IMR-90 (cell line): ENCODE data around the gene KCNQ1. TPM values are rescaled to one million over a fixed set of nuclear protein-coding genes. Genes with fewer than 3 reads are reported as not detected.

Source experiments
- ATAC-seq: fragments of 200-7000 bp; cut with Tn5 transposase; 2 replicates; pipeline ENCODE4 v1.9.1; 2020; ENCODE audit warnings: low read depth, mild to moderate bottlenecking, moderate library complexity
- BruUV-seq: library from RNA; stranded (reverse); fragments of 400-500 nt; replicated peaks from 2 replicates; lab custom pipeline; 2021; lab: Mats Ljungman, UMichigan
- CTCF ChIA-PET: fragments of 300-600 bp; formaldehyde crosslinking; extraction: SDS; loops from one replicate; lab custom pipeline; 2021; ENCODE audit warnings: antibody characterized with exemption; lab: Yijun Ruan, JAX
- POLR2A ChIA-PET: fragments of 300-600 bp; sonication (Branson Sonifier 250); formaldehyde crosslinking; loops from one replicate; lab custom pipeline; 2022; ENCODE audit warnings: antibody characterized with exemption; ENCODE audit not compliant: unreplicated experiment; lab: Charles Lee
- DNase-seq: peaks from one replicate; pipeline ENCODE4 v3.0.0; 2013
- H2AFZ ChIP-seq: replicated peaks from 2 replicates; pipeline ENCODE3; 2013; ENCODE audit warnings: low read length, mild to moderate bottlenecking; ENCODE audit not compliant: poor library complexity
- H2AK5ac ChIP-seq: 2 replicates; pipeline ENCODE4 v1.6.1; 2013; ENCODE audit warnings: low read depth, low read length, inconsistent platforms
- H2AK9ac ChIP-seq: replicated peaks from 2 replicates; pipeline ENCODE3; 2013; ENCODE audit warnings: mild to moderate bottlenecking, low read depth, low read length, moderate library complexity; ENCODE audit not compliant: poor library complexity
- H2BK120ac ChIP-seq: 2 replicates; pipeline ENCODE4 v1.6.1; 2013; ENCODE audit warnings: low read depth, low read length, inconsistent platforms
- H2BK15ac ChIP-seq: 3 replicates; pipeline ENCODE4 v1.6.1; 2013; ENCODE audit warnings: low read depth, low read length, inconsistent platforms
- H2BK20ac ChIP-seq: 2 replicates; pipeline ENCODE4 v1.6.1; 2013; ENCODE audit warnings: low read depth, mild to moderate bottlenecking, inconsistent platforms, low read length, moderate library complexity
- H2BK5ac ChIP-seq: 2 replicates; pipeline ENCODE4 v1.6.1; 2013; ENCODE audit warnings: mild to moderate bottlenecking, low read depth, low read length, inconsistent platforms; ENCODE audit not compliant: poor library complexity, severe bottlenecking
- H3K14ac ChIP-seq: replicated peaks from 2 replicates; pipeline ENCODE4 v1.6.1; 2013; ENCODE audit warnings: low read depth, low read length, inconsistent platforms
- H3K18ac ChIP-seq: 2 replicates; pipeline ENCODE4 v1.6.1; 2013; ENCODE audit warnings: low read depth, low read length, control low read depth
- H3K23ac ChIP-seq: 2 replicates; pipeline ENCODE4 v1.6.1; 2013; ENCODE audit warnings: low read depth, low read length, inconsistent platforms
- H3K27ac ChIP-seq: 2 replicates; pipeline ENCODE4 v1.5.1; 2013; ENCODE audit warnings: mild to moderate bottlenecking, control low read depth, low read length; ENCODE audit not compliant: insufficient read depth
- H3K27me3 ChIP-seq: 2 replicates; pipeline ENCODE4 v1.6.1; 2013; ENCODE audit warnings: low read length; ENCODE audit not compliant: control insufficient read depth, insufficient read depth
- H3K36me3 ChIP-seq: 2 replicates; pipeline ENCODE4 v1.6.1; 2013; ENCODE audit warnings: low read length, mixed read lengths; ENCODE audit not compliant: control insufficient read depth, insufficient read depth
- H3K4ac ChIP-seq: 2 replicates; pipeline ENCODE4 v1.6.1; 2013; ENCODE audit warnings: low read depth, low read length, inconsistent platforms
- H3K4me1 ChIP-seq: 2 replicates; pipeline ENCODE4 v1.6.1; 2013; ENCODE audit warnings: low read length, mixed read lengths; ENCODE audit not compliant: control insufficient read depth, insufficient read depth
- H3K4me2 ChIP-seq: 2 replicates; pipeline ENCODE4 v1.6.1; 2013; ENCODE audit warnings: low read depth, mild to moderate bottlenecking, control low read depth, low read length, moderate library complexity
- H3K4me3 ChIP-seq: 2 replicates; pipeline ENCODE4 v1.5.1; 2013; ENCODE audit warnings: low read depth, mild to moderate bottlenecking, control low read depth, low read length, moderate library complexity; ENCODE audit not compliant: insufficient read depth
- H3K56ac ChIP-seq: 2 replicates; pipeline ENCODE4 v1.6.1; 2013; ENCODE audit warnings: low read length, inconsistent platforms; ENCODE audit not compliant: insufficient read depth; ENCODE audit errors: extremely low read depth
- H3K79me1 ChIP-seq, 2 experiments: 2 replicates each; pipeline ENCODE4 v1.6.1; 2013; ENCODE audit warnings: low read length in 2 of 2, inconsistent platforms in 1 of 2, low read depth in 1 of 2
- H3K9ac ChIP-seq: 2 replicates; pipeline ENCODE4 v1.6.1; 2013; ENCODE audit warnings: low read depth, low read length, control low read depth
- H3K9me1 ChIP-seq: 2 replicates; pipeline ENCODE4 v1.6.1; 2013; ENCODE audit warnings: low read length, inconsistent platforms; ENCODE audit not compliant: insufficient read depth
- H3K9me3 ChIP-seq: 2 replicates; pipeline ENCODE4 v1.6.1; 2013; ENCODE audit warnings: low read length; ENCODE audit not compliant: control insufficient read depth, insufficient read depth
- H4K20me1 ChIP-seq: 2 replicates; pipeline ENCODE4 v1.6.1; 2013; ENCODE audit warnings: low read length, inconsistent platforms; ENCODE audit not compliant: insufficient read depth
- H4K5ac ChIP-seq: 2 replicates; pipeline ENCODE4 v1.6.1; 2013; ENCODE audit warnings: mild to moderate bottlenecking, low read depth, low read length, control low read depth
- H4K8ac ChIP-seq, 2 experiments: 2 replicates each; pipeline ENCODE4 v1.6.1; 2013; ENCODE audit warnings: low read depth in 2 of 2, low read length in 2 of 2, control low read depth in 1 of 2, inconsistent platforms in 1 of 2
- H4K91ac ChIP-seq: 2 replicates; pipeline ENCODE4 v1.6.1; 2013; ENCODE audit warnings: low read depth, low read length, inconsistent platforms; ENCODE audit not compliant: insufficient read depth
- BHLHE40 ChIP-seq: fragments of 150-350 bp; IDR thresholded peaks from 2 replicates; pipeline ENCODE4 v1.6.1; 2016; ENCODE audit warnings: mild to moderate bottlenecking, low read depth, low read length
- CHD1 ChIP-seq: IDR thresholded peaks from 2 replicates; pipeline ENCODE4 v1.6.1; 2012; ENCODE audit warnings: low read depth, low read length, improper control_type of control experiment
- MAZ ChIP-seq: IDR thresholded peaks from 2 replicates; pipeline ENCODE4 v1.6.1; 2012; ENCODE audit warnings: low read depth, mild to moderate bottlenecking, low read length, improper control_type of control experiment, moderate library complexity, borderline replicate concordance
- NFE2L2 ChIP-seq: fragments of 150-350 bp; IDR thresholded peaks from 2 replicates; pipeline ENCODE4 v1.6.1; 2016; ENCODE audit warnings: low read depth, mild to moderate bottlenecking, low read length
- RCOR1 ChIP-seq: IDR thresholded peaks from 2 replicates; pipeline ENCODE4 v1.6.1; 2012; ENCODE audit warnings: mild to moderate bottlenecking, low read length, improper control_type of control experiment; ENCODE audit not compliant: insufficient replicate concordance
- RFX5 ChIP-seq: IDR thresholded peaks from 2 replicates; pipeline ENCODE4 v1.8.0; 2012; ENCODE audit warnings: low read depth, mild to moderate bottlenecking, low read length, moderate library complexity
- WGBS, 2 experiments: methylation state at CpG; one replicate each; pipeline versions ENCODE4 v1.1.5 to v1.1.7; 2013; ENCODE audit warnings: missing lambda C conversion rate in 2 of 2; ENCODE audit not compliant: insufficient read length in 1 of 2; ENCODE audit errors: extremely low coverage in 2 of 2; 5-methylcytosine and 5-hydroxymethylcytosine counted together
- dilution Hi-C: fragments of 300-500 bp; cut with HindIII; formaldehyde crosslinking; loops from one replicate; pipeline ENCODE4 v1.14.3; 2018; ENCODE audit warnings: low sequenced_read_pairs; ENCODE audit not compliant: unreplicated experiment
- in situ Hi-C: fragments of 300-500 bp; cut with MboI; formaldehyde crosslinking; loops from 3 replicates; pipeline ENCODE4 v1.14.3; 2019; ENCODE audit warnings: low sequenced_read_pairs, inconsistent platforms, mixed read lengths
- intact Hi-C: fragments of 100-400 bp; cut with micrococcal nuclease; formaldehyde crosslinking; loops from 2 replicates; pipeline ENCODE4 v1.10.0; 2022
- polyA plus RNA-seq, 3 experiments: library from polyadenylated mRNA; depleted of rRNA; stranded (reverse); fragments of >200 nt; gene quantifications; 2 replicates each; pipeline ENCODE4 v1.2.3, GENCODE V29; 2012; ENCODE audit warnings: low replicate concordance in 1 of 3
- total RNA-seq: library from RNA; depleted of rRNA; stranded (reverse); fragments of >200 nt; gene quantifications from 2 replicates; pipeline ENCODE4 v1.2.3, GENCODE V29; 2012
- TF ChIP-seq, protein P1 (sequence below): fragments of 150-350 bp; IDR thresholded peaks from 2 replicates; pipeline ENCODE4 v1.6.1; 2017; ENCODE audit warnings: mild to moderate bottlenecking, antibody characterized with exemption, low read length, low read depth
- TF ChIP-seq, protein P2 (sequence below): conservative IDR thresholded peaks from 2 replicates; pipeline ENCODE4 v1.5.1; 2012; ENCODE audit warnings: mild to moderate bottlenecking, low read depth, low read length, improper control_type of control experiment

Gene KCNQ1
- total and polyA plus RNA-seq, 2 of the 4 experiments (the other 2 are of a cell fraction) = 0.07 TPM; not detected in 1

DNA sequence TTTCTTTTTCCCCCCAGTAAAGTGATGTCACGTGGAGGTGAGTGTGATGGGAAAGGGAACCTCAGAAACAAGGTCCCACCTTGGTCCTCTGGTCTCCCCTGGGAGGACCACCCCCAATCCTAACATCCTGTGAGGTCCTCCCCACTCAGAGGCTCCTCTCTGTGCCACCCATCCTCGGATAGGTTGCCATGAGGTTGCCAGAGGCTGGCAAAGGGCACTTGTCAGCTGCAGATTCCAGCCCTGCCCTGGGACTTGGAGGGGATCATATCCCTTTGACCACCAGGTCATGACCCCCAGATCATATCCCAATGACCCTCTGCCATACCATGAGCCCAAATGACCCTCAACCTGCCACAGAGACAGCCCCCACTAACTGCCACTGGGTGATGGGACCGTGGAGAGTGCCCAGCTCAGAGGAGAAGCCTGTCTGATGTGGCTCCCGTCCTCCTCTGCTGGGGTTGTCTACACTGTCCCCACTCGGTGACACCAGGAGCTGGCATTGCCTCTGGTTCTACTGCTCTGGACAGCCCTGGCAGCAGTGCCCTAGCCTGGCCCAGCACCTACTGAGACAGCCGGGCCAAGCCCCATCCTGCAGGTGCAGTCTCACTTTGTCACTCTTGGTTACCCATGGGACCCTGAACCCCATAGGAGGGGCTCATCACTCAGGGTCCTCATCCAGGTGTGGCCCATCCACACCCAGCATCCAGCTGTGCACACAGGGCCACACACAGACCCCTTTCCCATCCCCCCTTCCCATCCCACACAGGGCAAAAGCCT is 345.2 kb downstream of the KCNQ1 start:
- intact Hi-C loops (no loop called here), in situ Hi-C loops (no loop called here), dilution Hi-C loops (no loop called here)
- H3K27me3 ChIP-seq = peaks cover 51% of the 10 kb centered on the region
- DNase-seq (no peak), ATAC-seq (no peak)
- H4K8ac ChIP-seq = no peak overlapping the region
- H2BK120ac ChIP-seq = no peak overlapping the region
- no peaks in the 10 kb centered on the region; the same call in 1 of the 2 replicates for H3K9me3 ChIP-seq
- no peak overlapping the region for H3K4ac ChIP-seq
- H3K79me1 ChIP-seq = no peaks in the 10 kb centered on the region
- H3K36me3 ChIP-seq = no peaks in the 10 kb centered on the region
- ChIA-PET POLR2A (no interaction called here), CTCF (no interaction called here)
- H3K9me1 ChIP-seq = no peaks in the 10 kb centered on the region; the same call in 1 of the 2 replicates
- H3K18ac ChIP-seq = no peak overlapping the region
- no peak overlapping the region for H4K5ac ChIP-seq
- H2AFZ ChIP-seq = no peak overlapping the region
- H2AK5ac ChIP-seq = no peak overlapping the region
- 73% methylated on average over 3 of the region's 6 CpGs; no CpG with 5 or more reads in 1 of the 2 experiments for WGBS, 2 experiments
- no peak overlapping the region for H3K9ac ChIP-seq
- H4K91ac ChIP-seq = no peak overlapping the region
- no peak overlapping the region for H2AK9ac ChIP-seq
- H2BK5ac ChIP-seq = no peak overlapping the region
- TF ChIP-seq, protein P1, sequence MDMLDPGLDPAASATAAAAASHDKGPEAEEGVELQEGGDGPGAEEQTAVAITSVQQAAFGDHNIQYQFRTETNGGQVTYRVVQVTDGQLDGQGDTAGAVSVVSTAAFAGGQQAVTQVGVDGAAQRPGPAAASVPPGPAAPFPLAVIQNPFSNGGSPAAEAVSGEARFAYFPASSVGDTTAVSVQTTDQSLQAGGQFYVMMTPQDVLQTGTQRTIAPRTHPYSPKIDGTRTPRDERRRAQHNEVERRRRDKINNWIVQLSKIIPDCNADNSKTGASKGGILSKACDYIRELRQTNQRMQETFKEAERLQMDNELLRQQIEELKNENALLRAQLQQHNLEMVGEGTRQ = no peak
- TF ChIP-seq CHD1 (no peak), BHLHE40 (no peak), RFX5 (no peak), NFE2L2 (no peak), RCOR1 (no peak), MAZ (no peak)
- TF ChIP-seq, protein P2, sequence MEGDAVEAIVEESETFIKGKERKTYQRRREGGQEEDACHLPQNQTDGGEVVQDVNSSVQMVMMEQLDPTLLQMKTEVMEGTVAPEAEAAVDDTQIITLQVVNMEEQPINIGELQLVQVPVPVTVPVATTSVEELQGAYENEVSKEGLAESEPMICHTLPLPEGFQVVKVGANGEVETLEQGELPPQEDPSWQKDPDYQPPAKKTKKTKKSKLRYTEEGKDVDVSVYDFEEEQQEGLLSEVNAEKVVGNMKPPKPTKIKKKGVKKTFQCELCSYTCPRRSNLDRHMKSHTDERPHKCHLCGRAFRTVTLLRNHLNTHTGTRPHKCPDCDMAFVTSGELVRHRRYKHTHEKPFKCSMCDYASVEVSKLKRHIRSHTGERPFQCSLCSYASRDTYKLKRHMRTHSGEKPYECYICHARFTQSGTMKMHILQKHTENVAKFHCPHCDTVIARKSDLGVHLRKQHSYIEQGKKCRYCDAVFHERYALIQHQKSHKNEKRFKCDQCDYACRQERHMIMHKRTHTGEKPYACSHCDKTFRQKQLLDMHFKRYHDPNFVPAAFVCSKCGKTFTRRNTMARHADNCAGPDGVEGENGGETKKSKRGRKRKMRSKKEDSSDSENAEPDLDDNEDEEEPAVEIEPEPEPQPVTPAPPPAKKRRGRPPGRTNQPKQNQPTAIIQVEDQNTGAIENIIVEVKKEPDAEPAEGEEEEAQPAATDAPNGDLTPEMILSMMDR = no peak
- H3K56ac ChIP-seq = no peak overlapping the region
- H3K4me1 ChIP-seq = no peaks in the 10 kb centered on the region
- H2BK15ac ChIP-seq = no peak overlapping the region
- no peak overlapping the region for H3K14ac ChIP-seq
- H3K23ac ChIP-seq = no peak overlapping the region
- H4K20me1 ChIP-seq = no peaks in the 10 kb centered on the region
- BruUV-seq = no TSS peak
- H3K4me2 ChIP-seq = no peak overlapping the region
- no peak overlapping the region for H3K27ac ChIP-seq
- H2BK20ac ChIP-seq = no peak overlapping the region
- H3K4me3 ChIP-seq = no peak overlapping the region
